Left ventricle myocardium inferior (tissue), 1 donor: ENCODE results near the gene DUOXA1. TPM values are rescaled to one million over a fixed set of nuclear protein-coding genes. Genes with fewer than 3 reads are reported as not detected.

ENCODE experiments used
- DNase-seq: peaks from one replicate; pipeline ENCODE4 v3.0.0-alpha.2; 2020
- H3K27ac ChIP-seq: fragments of 200-600 bp; replicated peaks from 2 replicates; pipeline ENCODE4 v1.8.0; 2021
- H3K27me3 ChIP-seq: fragments of 200-600 bp; 2 replicates; pipeline ENCODE4 v1.8.0; 2021; ENCODE audit warnings: low read depth
- H3K36me3 ChIP-seq: fragments of 200-600 bp; 2 replicates; pipeline ENCODE4 v1.8.0; 2021
- H3K4me1 ChIP-seq: fragments of 200-600 bp; 2 replicates; pipeline ENCODE4 v1.8.0; 2021
- H3K4me3 ChIP-seq: fragments of 200-600 bp; 2 replicates; pipeline ENCODE4 v1.8.0; 2021; ENCODE audit warnings: mild to moderate bottlenecking, moderate library complexity
- H3K9me3 ChIP-seq: fragments of 200-600 bp; replicated peaks from 2 replicates; pipeline ENCODE4 v1.8.0; 2021
- intact Hi-C: fragments of 100-400 bp; cut with micrococcal nuclease; formaldehyde crosslinking; loops from one replicate; pipeline ENCODE4 v1.11.0; 2022
- total RNA-seq: library from RNA; stranded (reverse); fragmentation: NEBNext Ultra II Directional; extraction: Animal tissue kit (Norgen Biotek cat#: 25700); gene quantifications from one replicate; pipeline ENCODE4 v1.2.1, GENCODE V29; 2021
- TF ChIP-seq, protein P1 (sequence below): fragments of 200-600 bp; IDR thresholded peaks from 2 replicates; pipeline ENCODE4 v1.8.0; 2021; ENCODE audit warnings: antibody characterized with exemption, mild to moderate bottlenecking, borderline replicate concordance
- donor health status: DM: no; HTN: yes; CAD: no; lungs with severe emphysema.

The DUOXA1 gene
- total RNA-seq, 1 donor from 2014 or later, result 0.30 TPM

DNA sequence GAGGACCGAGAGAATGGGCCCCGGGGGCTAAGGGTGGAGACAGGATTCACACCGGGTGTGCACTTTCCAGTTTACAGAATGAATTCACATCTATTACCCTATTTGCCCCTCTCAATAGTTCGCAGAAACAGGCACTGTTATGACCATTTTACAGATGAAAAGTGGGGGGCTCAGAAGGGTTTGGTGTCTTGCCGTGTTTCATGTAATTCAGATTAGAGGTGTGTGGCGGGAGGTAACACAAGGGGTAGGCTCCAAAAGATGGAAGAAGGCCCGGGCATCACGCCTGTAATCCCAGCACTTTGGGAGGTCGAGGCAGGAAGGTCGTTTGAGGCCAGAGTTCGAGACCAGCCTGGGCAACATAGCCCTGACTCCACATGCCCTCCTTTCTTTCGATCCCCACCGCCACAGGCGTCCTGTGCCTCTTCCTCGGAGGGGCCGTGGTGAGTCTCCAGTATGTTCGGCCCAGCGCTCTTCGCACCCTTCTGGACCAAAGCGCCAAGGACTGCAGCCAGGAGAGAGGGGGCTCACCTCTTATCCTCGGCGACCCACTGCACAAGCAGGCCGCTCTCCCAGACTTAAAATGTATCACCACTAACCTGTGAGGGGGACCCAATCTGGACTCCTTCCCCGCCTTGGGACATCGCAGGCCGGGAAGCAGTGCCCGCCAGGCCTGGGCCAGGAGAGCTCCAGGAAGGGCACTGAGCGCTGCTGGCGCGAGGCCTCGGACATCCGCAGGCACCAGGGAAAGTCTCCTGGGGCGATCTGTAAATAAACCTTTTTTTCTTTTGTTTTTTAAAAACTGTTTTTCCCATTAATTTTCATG, 12.2 kb downstream of the DUOXA1 start:
- Histone ChIP-seq H3K27ac (no peak overlapping the region), H3K9me3 (no peaks in the 10 kb centered on the region), H3K36me3 (no peaks in the 10 kb centered on the region), H3K4me3 (peak overlapping the region; percentile 54), H3K27me3 (peaks cover 94% of the 10 kb centered on the region), H3K4me1 (peaks cover 39% of the 10 kb centered on the region)
- TF ChIP-seq, protein P1, sequence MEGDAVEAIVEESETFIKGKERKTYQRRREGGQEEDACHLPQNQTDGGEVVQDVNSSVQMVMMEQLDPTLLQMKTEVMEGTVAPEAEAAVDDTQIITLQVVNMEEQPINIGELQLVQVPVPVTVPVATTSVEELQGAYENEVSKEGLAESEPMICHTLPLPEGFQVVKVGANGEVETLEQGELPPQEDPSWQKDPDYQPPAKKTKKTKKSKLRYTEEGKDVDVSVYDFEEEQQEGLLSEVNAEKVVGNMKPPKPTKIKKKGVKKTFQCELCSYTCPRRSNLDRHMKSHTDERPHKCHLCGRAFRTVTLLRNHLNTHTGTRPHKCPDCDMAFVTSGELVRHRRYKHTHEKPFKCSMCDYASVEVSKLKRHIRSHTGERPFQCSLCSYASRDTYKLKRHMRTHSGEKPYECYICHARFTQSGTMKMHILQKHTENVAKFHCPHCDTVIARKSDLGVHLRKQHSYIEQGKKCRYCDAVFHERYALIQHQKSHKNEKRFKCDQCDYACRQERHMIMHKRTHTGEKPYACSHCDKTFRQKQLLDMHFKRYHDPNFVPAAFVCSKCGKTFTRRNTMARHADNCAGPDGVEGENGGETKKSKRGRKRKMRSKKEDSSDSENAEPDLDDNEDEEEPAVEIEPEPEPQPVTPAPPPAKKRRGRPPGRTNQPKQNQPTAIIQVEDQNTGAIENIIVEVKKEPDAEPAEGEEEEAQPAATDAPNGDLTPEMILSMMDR, result no peak
- no peak for DNase-seq
- intact Hi-C loops, result no loop called here

DNA sequence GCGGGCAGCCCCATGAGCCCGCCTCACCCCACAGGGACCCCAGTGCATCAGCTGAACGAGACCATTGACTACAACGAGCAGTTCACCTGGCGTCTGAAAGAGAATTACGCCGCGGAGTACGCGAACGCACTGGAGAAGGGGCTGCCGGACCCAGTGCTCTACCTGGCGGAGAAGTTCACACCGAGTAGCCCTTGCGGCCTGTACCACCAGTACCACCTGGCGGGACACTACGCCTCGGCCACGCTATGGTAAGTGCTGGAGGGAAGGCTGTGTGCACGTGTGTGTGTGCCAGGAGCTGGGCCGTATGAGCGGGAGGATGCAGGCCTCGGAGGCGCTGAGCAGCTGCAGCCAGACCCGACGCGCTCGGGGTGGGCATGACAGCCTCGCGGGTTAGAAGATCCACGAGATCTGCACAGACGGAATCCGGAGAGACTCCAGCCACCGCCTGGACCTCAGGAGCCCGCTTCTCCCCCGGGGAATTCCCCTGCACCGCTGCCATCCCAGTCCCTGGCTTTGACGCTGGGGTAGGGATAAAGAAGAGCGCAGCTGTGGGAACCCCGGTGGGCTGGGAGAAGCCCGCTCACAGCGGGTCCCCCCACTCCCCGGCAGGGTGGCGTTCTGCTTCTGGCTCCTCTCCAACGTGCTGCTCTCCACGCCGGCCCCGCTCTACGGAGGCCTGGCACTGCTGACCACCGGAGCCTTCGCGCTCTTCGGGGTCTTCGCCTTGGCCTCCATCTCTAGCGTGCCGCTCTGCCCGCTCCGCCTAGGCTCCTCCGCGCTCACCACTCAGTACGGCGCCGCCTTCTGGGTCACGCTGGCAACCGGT, 13.0 kb downstream of the DUOXA1 start:
- DNase-seq, result no peak
- Histone ChIP-seq H3K9me3 (no peaks in the 10 kb centered on the region), H3K36me3 (no peaks in the 10 kb centered on the region), H3K27ac (no peak overlapping the region), H3K4me3 (peak overlapping the region; percentile 36), H3K27me3 (peaks cover 94% of the 10 kb centered on the region), H3K4me1 (peaks cover 46% of the 10 kb centered on the region)
- TF ChIP-seq, protein P1, result no peak
- intact Hi-C loops, result no loop called here

DNA sequence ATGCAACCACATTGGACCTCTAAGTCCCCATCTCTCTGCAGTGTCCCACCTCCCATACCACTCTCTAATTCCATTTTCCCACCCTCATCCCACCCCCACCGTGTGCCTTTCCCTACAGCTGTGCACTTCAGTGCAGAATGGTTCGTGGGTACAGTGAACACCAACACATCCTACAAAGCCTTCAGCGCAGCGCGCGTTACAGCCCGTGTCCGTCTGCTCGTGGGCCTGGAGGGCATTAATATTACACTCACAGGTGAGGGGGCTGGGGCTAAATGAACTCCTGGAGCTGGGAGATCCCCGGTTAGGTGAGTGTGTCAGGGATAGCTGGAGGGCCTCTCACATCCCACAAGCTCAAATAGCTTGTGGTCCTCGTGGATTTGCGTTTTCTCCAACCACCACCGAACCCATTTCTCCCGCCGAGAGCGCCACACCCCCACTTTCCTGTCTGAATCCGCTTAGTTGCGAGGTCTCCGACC, 13.6 kb downstream of the DUOXA1 start:
- Histone ChIP-seq H3K4me1 (peaks cover 46% of the 10 kb centered on the region), H3K27ac (no peak overlapping the region), H3K27me3 (peaks cover 93% of the 10 kb centered on the region), H3K4me3 (no peak overlapping the region), H3K36me3 (no peaks in the 10 kb centered on the region), H3K9me3 (no peaks in the 10 kb centered on the region)
- intact Hi-C loops, result no loop called here
- TF ChIP-seq, protein P1, result no peak
- DNase-seq, result no peak

DNA sequence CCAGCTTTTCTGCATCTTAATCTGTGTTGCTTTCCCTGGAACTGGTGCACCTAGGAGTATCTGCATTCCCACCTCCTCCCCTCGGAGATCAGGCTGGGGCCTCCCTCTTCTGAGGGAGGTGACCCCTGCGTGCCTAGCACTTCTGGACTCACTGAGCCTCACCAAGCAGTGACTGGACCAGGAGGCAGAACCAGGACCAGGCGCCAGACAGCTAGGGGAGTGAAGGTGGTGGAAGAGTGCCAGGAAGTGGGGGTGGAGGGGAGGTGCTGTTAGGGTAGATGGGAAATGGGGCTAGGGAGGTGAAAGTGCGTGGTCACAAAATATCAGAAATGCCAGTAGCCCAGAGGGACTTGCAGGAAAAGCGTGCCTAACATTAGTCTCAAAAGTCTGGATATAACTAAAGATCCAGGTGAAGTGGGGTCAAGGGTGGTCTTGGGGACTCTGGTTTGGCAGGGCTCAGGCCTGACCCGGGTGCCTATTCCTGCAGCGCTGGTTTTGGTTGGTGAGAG, 14.3 kb downstream of the DUOXA1 start:
- no peak overlapping the region for H3K4me3 ChIP-seq
- peaks cover 90% of the 10 kb centered on the region for H3K27me3 ChIP-seq

DNA sequence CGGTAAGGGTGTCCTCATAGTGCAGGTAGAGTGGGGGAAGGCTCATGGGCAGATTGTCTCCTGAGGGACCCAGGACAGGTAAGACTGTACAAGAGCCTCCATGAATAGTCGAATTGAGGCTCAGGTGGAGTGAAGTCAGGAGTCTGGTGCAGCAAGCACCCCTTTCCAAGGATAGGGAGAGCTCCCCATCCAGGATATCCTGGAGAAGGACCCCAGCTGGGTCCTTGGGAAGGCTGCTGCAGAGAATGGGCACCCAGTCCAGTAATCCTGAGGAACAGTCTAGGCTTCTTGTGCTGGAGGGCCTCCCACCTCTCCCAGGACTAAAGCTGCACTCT, 15.0 kb downstream of the DUOXA1 start:
- no peak for DNase-seq
- Histone ChIP-seq H3K9me3 (no peaks in the 10 kb centered on the region), H3K4me1 (peaks cover 46% of the 10 kb centered on the region), H3K36me3 (no peaks in the 10 kb centered on the region), H3K27ac (no peak overlapping the region), H3K4me3 (peak overlapping the region; percentile 41), H3K27me3 (peaks cover 90% of the 10 kb centered on the region)
- intact Hi-C loops, result no loop called here
- TF ChIP-seq, protein P1, result no peak

More for the DNA sequence above, 14.3 kb downstream of the DUOXA1 start:
- DNase-seq, result no peak
- Histone ChIP-seq H3K4me1 (peaks cover 46% of the 10 kb centered on the region), H3K36me3 (no peaks in the 10 kb centered on the region), H3K9me3 (no peaks in the 10 kb centered on the region), H3K27ac (no peak overlapping the region)
- intact Hi-C loops, result no loop called here
- TF ChIP-seq, protein P1, result no peak
